GM18505 (cell line): ENCODE data around the gene LMX1B.
"Not testable (repeated sequence)": the region's sequence is repeated elsewhere in the genome, so short reads cannot be mapped to it uniquely, and the experiment has no call there.

Source experiments
- ATAC-seq: cut with Tn5 transposase; IDR thresholded peaks from one replicate; pipeline ENCODE4 v1.9.1; 2021; ENCODE audit not compliant: unreplicated experiment
- POLR2A ChIP-seq: IDR thresholded peaks from 4 replicates; pipeline ENCODE4 v1.6.1; 2011; ENCODE audit warnings: borderline replicate concordance; ENCODE audit not compliant: insufficient read depth, insufficient read length; ENCODE audit errors: extremely low read depth

LMX1B gene

GRCh38 chr9:126705767-126706697, 92.3 kb downstream of the LMX1B start:
- ATAC-seq, result no peak
- no peak for TF ChIP-seq POLR2A

- no peak for ATAC-seq
These were observed 92.9 kb downstream of the LMX1B start for GRCh38 chr9:126706698-126707053.

DNA sequence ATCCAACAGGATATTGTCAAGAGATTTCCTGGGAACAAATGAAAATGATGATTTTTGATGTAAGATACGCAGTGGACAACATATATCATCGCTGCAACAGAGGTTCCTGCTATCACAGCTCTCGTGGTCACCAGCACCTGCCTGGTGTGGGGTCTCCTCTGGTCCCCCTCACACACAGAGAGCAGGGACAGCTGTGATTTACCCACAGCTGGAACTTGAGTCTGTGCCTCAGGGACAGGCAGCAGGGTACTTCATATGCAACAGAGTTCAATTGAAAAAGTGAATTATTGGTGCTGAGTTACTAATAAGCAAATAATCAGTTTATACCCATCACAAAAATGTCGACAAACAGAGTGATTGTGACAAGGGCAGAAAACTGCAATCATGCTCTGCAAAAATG, 93.4 kb downstream of the LMX1B start:
- no peak for ATAC-seq
- TF ChIP-seq POLR2A, result no peak

More at GRCh38 chr9:126706698-126707053, 92.9 kb downstream of the LMX1B start:
- TF ChIP-seq POLR2A, result no peak

DNA sequence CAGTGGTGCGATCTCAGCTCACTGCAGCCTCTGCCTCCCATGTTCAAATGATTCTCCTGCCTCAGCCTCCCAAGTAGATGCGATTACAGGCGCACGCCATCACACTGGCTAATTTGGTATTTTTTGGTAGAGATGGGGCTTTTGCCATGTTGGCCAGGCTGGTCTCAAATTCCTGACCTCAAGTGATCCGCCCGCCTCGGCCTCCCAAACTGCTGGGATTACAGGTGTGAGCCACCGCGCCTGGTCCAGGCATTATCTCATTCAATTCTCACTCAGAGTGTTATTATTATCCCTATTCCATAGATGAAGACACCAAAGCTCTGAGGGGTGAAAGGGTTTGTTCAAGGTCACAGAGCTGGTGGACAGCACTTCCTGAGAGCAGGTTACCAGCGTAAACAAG, 94.0 kb downstream of the LMX1B start:
- ATAC-seq, result not testable (repeated sequence)

DNA sequence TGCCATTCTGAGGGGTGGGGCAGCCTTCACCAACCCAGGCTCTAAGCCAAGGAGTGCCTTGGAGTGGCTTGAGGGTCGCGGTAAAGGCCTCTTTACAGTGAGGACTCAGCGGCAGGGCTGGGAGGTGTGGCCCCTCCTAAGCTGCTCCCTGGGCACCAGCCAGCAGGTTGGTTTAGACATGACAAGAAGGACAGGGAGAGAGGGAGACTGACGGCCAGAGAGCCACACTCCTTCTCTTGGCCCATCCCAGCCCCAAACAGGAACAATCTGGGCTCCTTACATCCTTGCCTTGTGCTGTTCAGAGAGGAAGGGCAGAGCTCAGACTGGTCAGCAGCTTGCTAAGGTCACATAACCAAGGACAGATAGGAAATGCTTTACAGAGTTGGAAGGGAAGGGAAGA, 94.5 kb downstream of the LMX1B start:
- no peak for ATAC-seq
- no peak for TF ChIP-seq POLR2A

DNA sequence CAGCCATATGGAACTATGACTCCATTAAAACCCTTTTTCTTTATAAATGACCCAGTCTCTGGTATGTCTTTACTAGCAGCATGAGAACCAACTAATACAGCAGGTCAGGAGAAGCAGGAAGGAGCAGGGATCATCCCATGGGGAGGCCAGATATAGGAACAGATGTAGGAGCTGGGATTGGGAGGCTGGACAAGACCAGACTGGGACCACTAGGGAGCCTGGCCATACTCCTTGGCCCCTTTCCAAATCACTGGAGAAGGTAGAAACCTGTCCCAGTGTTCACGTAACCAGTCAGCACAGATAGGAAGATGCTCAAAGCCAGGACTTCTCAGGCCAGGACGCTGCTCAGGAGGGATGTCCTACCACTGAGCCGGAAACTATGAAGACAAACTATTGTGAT, 95.5 kb downstream of the LMX1B start:
- TF ChIP-seq POLR2A, result no peak
- ATAC-seq, result no peak

GRCh38 chr9:126715382-126715781, 101.7 kb downstream of the LMX1B start:
- no peak for ATAC-seq
- TF ChIP-seq POLR2A, result no peak

GRCh38 chr9:126717441-126717840, 103.7 kb downstream of the LMX1B start:
- ATAC-seq, result not testable (repeated sequence)

DNA sequence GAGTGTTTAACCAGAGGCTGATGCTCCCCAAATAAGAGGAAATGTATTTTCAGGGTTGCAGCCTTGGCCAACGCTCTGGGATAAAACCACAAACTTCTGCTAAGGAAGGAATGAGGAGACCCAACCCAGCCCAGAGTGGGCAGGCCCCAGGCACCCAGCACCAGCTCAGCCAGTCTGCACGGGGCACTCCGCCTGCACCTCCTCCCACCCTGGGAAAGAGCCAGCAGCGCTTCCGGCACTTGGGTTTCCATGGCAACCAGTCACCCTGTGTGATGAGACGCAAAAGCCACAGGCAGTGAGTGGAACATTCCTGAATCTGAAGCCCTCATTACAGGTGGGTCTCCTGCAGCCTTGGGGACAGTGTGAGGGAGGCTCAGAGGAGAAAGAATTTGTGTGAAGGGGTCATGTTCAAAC, 105.9 kb downstream of the LMX1B start:
- TF ChIP-seq POLR2A, result no peak
- no peak for ATAC-seq

GRCh38 chr9:126720036-126720435, 106.3 kb downstream of the LMX1B start:
- no peak for ATAC-seq
- no peak for TF ChIP-seq POLR2A

- no peak for ATAC-seq
- TF ChIP-seq POLR2A, result no peak
These were observed 107.2 kb downstream of the LMX1B start for GRCh38 chr9:126720661-126721563.

GRCh38 chr9:126721564-126721981, 107.8 kb downstream of the LMX1B start:
- TF ChIP-seq POLR2A, result no peak
- no peak for ATAC-seq

DNA sequence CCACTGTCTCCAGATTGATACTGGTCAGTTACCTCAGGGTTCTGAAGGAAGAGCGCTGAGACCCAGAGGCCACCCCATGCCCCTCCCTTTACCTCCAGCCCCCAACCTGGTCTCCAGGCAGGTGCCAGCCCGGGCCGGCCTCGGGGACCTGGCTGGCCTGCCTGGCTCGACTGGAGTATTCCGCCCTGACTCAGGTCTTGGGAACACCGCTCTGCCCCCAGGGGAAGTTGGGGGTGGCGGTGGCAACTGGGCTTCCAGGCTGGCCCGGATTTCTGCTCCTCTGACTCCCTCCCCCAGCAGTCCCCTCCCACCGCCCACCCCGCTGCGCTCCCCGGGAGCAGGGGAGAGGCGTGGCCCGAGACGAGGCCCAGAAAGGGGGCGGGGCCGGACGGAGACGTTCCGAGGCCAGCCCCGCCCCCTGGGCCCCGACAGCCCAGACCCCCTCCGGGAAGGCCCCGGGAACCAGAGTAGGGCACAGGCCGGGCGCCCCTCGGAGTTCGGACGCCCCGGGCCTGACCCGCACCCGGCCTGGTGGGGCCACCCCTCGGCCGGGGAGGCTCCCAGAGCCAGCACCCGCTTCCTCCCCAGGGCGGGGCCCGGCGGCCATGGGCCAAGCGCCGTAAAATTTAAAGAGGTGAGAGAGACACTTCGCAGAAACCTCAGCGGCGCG, 108.7 kb downstream of the LMX1B start:
- TF ChIP-seq POLR2A, result peak; percentile 37

More for the DNA sequence above, 108.7 kb downstream of the LMX1B start:
- peak; percentile 67 for ATAC-seq
